Gastroesophageal sphincter (tissue), 4 donors: Measurements from ENCODE around the gene ZNF222. TPM values are rescaled to one million over a fixed set of nuclear protein-coding genes. Genes with fewer than 3 reads are reported as not detected.

Experiments
- ATAC-seq: fragments of 150-250 bp; one replicate; pipeline ENCODE4 v1.9.1; 2016; ENCODE audit warnings: mild to moderate bottlenecking, moderate library complexity
- H3K27ac ChIP-seq, 4 donors: fragments of 200-600 bp; sonication (generic) in 3 of 4; 1 replicate in 3 of 4; 2 replicates in 1 of 4; pipeline ENCODE4 v1.5.1; 2016 to 2019
- H3K27me3 ChIP-seq: fragments of 200-600 bp; sonication (generic); one replicate; pipeline ENCODE4 v1.5.1; 2019
- H3K36me3 ChIP-seq, 2 donors: fragments of 200-600 bp; sonication (generic); one replicate each; pipeline ENCODE4 v1.5.1; 2019; ENCODE audit warnings: control low read depth in 1 of 2
- H3K4me1 ChIP-seq, 3 donors: fragments of 200-600 bp; sonication (generic); 1 replicate in 2 of 3; 2 replicates in 1 of 3; pipeline ENCODE4 v1.5.1; 2016 to 2019; ENCODE audit warnings: control low read depth in 2 of 3
- H3K4me3 ChIP-seq, 2 donors: fragments of 200-600 bp; sonication (generic); one replicate each; pipeline ENCODE4 v1.5.1; 2019; ENCODE audit warnings: mild to moderate bottlenecking in 1 of 2, moderate library complexity in 1 of 2
- H3K9me3 ChIP-seq, 3 donors: fragments of 200-600 bp; sonication (generic); one replicate each; pipeline ENCODE4 v1.5.1; 2017 to 2019; ENCODE audit warnings: control low read depth in 2 of 3
- POLR2AphosphoS5 ChIP-seq: sonication (generic); formaldehyde crosslinking; IDR thresholded peaks from one replicate; pipeline ENCODE4 v1.6.1; 2017; ENCODE audit warnings: antibody characterized with exemption
- WGBS, 2 donors: methylation state at CpG; one replicate each; pipeline ENCODE4 v1.1.5; 2018; ENCODE audit warnings: low coverage in 1 of 2; 5-methylcytosine and 5-hydroxymethylcytosine counted together
- small RNA-seq, 4 donors: library from RNA; depleted of rRNA; stranded (forward); fragments of <200 nt; gene quantifications; one replicate each; pipeline ENCODE3, GENCODE V24; 2016
- total RNA-seq, 4 donors: library from RNA; depleted of rRNA; stranded (reverse); fragments of >200 nt; gene quantifications; one replicate each; pipeline ENCODE4 v1.1.0, GENCODE V29; 2016

Gene ZNF222
- total RNA-seq, 4 donors from 2014 or later, result 2.0 to 4.9 (median 2.5) TPM

GRCh38 chr19:44076325-44076724 is 51.1 kb downstream of the ZNF222 start:
- Histone ChIP-seq H3K36me3 (peaks cover 0 to 47% of the 10 kb centered on the region in 2 donors), H3K27me3 (no peaks in the 10 kb centered on the region), H3K27ac (no peak overlapping the region), H3K9me3 (no peaks in the 10 kb centered on the region), H3K4me3 (no peak overlapping the region), H3K4me1 (peaks cover 4 to 14% (median 5%) of the 10 kb centered on the region in 3 donors)
- 81 to 86% methylated on average over 2 of the region's 2 CpGs for WGBS, 2 donors
- no peak for TF ChIP-seq POLR2AphosphoS5
- no peak for ATAC-seq

Small RNAs within 50 kb of the gene (small RNA-seq; reads per million reads assigned to genes)
- gene AC006213.5, result 0 reads per million in 4 donors

Other genes starting within 250 kb of the ZNF222 start
- gene KCNN4, start 244.4 kb upstream of the ZNF222 start, total RNA-seq, result 1 to 10 TPM; 1.8 to 7.1 (median 3.4) TPM
- 1 to 10 TPM; 3.1 to 9.8 (median 5.2) TPM for gene LYPD5, start 222.9 kb upstream of the ZNF222 start, total RNA-seq
- 10 to 100 TPM in 3 of 4 donors, 1 to 10 TPM in 1; 9.6 to 11.4 (median 10.5) TPM for gene ZNF283, start 198.1 kb upstream of the ZNF222 start, total RNA-seq
- 1 to 10 TPM; 2.3 to 5.0 (median 3.9) TPM for gene ZNF404, start 141.4 kb upstream of the ZNF222 start, total RNA-seq
- 10 to 100 TPM in 3 of 4 donors, 1 to 10 TPM in 1; 9.7 to 16.7 (median 12.0) TPM for gene ZNF45, start 90.1 kb upstream of the ZNF222 start, total RNA-seq
- gene ZNF221, start 74.2 kb upstream of the ZNF222 start, total RNA-seq, result 10 to 100 TPM in 1 of 4 donors, 1 to 10 TPM in 3; 4.2 to 14.3 (median 6.2) TPM
- gene ZNF155, start 41.2 kb upstream of the ZNF222 start, total RNA-seq, result 1 to 10 TPM; 6.2 to 6.9 (median 6.4) TPM
- 1 to 10 TPM; 2.8 to 6.1 (median 3.7) TPM for gene ZNF230, start 22.4 kb upstream of the ZNF222 start, total RNA-seq
- gene ZNF223, start 26.7 kb downstream of the ZNF222 start, total RNA-seq, result 1 to 10 TPM; 2.3 to 5.5 (median 4.4) TPM
- gene ZNF284, start 46.8 kb downstream of the ZNF222 start, total RNA-seq, result 1 to 10 TPM; 2.0 to 2.5 (median 2.4) TPM
- gene ZNF224, start 69.0 kb downstream of the ZNF222 start, total RNA-seq, result 10 to 100 TPM; 12.5 to 33.0 (median 16.8) TPM
- 1 to 10 TPM; 4.3 to 4.5 (median 4.4) TPM for gene ZNF225, start 88.0 kb downstream of the ZNF222 start, total RNA-seq
- 1 to 10 TPM; 6.7 to 9.3 (median 7.1) TPM for gene ZNF234, start 116.2 kb downstream of the ZNF222 start, total RNA-seq
- 10 to 100 TPM; 14.7 to 28.2 (median 20.5) TPM for gene ZNF226, start 139.7 kb downstream of the ZNF222 start, total RNA-seq
- 10 to 100 TPM; 10.6 to 19.3 (median 14.7) TPM for gene ZNF227, start 187.2 kb downstream of the ZNF222 start, total RNA-seq
- gene ZNF233, start 234.5 kb downstream of the ZNF222 start, total RNA-seq, result 1 to 10 TPM in 3 of 4 donors, under 1 TPM in 1; 0.37 to 1.9 (median 1.4) TPM